Measurements from ENCODE around the gene NKD2.

GRCh38 chr5:962386-962785 is 46.2 kb upstream of the NKD2 start:
- TF ChIP-seq CTCF (IDR thresholded peaks at IDR 0.05; ENCODE audit: insufficient read depth, low read length, poor library complexity, severe bottlenecking) (no peak), EZH2phosphoT487 (conservative IDR thresholded peaks at IDR 0.05; ENCODE audit: low read length) (no peak)
